ENCODE measurements around the gene CACNA1B.

- TF ChIP-seq CTCF (conservative IDR thresholded peaks at IDR 0.05 in 1 of 2, IDR thresholded peaks at IDR 0.05 in 1 of 2; ENCODE audit: low read depth in 1 of 2, low read length in 2 of 2), result no peak
- no peak for TF ChIP-seq EZH2 (IDR thresholded peaks at IDR 0.05; ENCODE audit: low read length, missing control alignments)
Observed at GRCh38 chr9:137832191-137832700, 45.3 kb upstream of the CACNA1B start.

Data from fibroblast of lung (primary cell).